ENCODE data around the gene RND1.
A peak's percentile ranks its signal among the peaks of the same experiment; 100 is the strongest.
"Not testable (repeated sequence)": the region's sequence is repeated elsewhere in the genome, so short reads cannot be mapped to it uniquely, and the experiment has no call there.

Gene RND1

GRCh38 chr12:48865281-48866051, at the start of gene RND1:
RND1 (minus strand) TSS chr12:48865870; CDS start chr12:48865767, 103 bp downstream.
- DNase-seq = peak; percentile 87 to 89

- DNase-seq = no peak
Measured at GRCh38 chr12:48910196-48910595, 44.5 kb upstream of the RND1 start.

GRCh38 chr12:48909698-48910097, 44.0 kb upstream of the RND1 start:
- not testable (repeated sequence) for DNase-seq

- DNase-seq = no peak
Measured at GRCh38 chr12:48907245-48907644, 41.6 kb upstream of the RND1 start.

- peak; percentile 84 for DNase-seq
Measured at GRCh38 chr12:48903982-48904411, 38.3 kb upstream of the RND1 start.

- DNase-seq = no peak
Measured at GRCh38 chr12:48903363-48903981, 37.8 kb upstream of the RND1 start.

GRCh38 chr12:48901278-48901677, 35.6 kb upstream of the RND1 start:
- no peak for DNase-seq

GRCh38 chr12:48899651-48900050, 34.0 kb upstream of the RND1 start:
- no peak for DNase-seq

GRCh38 chr12:48894271-48894670, 28.6 kb upstream of the RND1 start:
- no peak for DNase-seq

GRCh38 chr12:48890657-48891418, 25.2 kb upstream of the RND1 start:
- DNase-seq = peak; percentile 58 to 59

GRCh38 chr12:48889679-48890078, 24.0 kb upstream of the RND1 start:
- DNase-seq = no peak

GRCh38 chr12:48883305-48884161, 17.9 kb upstream of the RND1 start:
- DNase-seq = no peak

GRCh38 chr12:48882972-48883304, 17.3 kb upstream of the RND1 start:
- DNase-seq = no peak

GRCh38 chr12:48882315-48882687, 16.6 kb upstream of the RND1 start:
- no peak for DNase-seq

- no peak for DNase-seq
Measured at GRCh38 chr12:48881686-48882314, 16.1 kb upstream of the RND1 start.

GRCh38 chr12:48880647-48881046, 15.0 kb upstream of the RND1 start:
- DNase-seq = no peak

GRCh38 chr12:48878548-48878947, 12.9 kb upstream of the RND1 start:
- DNase-seq = no peak

- DNase-seq = no peak
Measured at GRCh38 chr12:48875944-48876515, 10.4 kb upstream of the RND1 start.

GRCh38 chr12:48873534-48873933, 7.9 kb upstream of the RND1 start:
- not testable (repeated sequence) for DNase-seq

GRCh38 chr12:48873096-48873495, 7.4 kb upstream of the RND1 start:
- DNase-seq = no peak

GRCh38 chr12:48869191-48869590, 3.5 kb upstream of the RND1 start:
- no peak for DNase-seq

- no peak for DNase-seq
Measured at GRCh38 chr12:48868451-48868850, 2.8 kb upstream of the RND1 start.

Measured in AML-193 (cell line).